Transverse colon (tissue), 4 donors: ENCODE data around the gene C1orf210.
A peak's percentile ranks its signal among the peaks of the same experiment; 100 is the strongest.

Source experiments
- CTCF ChIP-seq, 5 experiments: fragments of 200-600 bp in 3 of 5; fragments of 450-650 bp in 2 of 5; sonication (generic) in 3 of 5; IDR thresholded peaks; 1 replicate in 2 of 5; 2 replicates in 3 of 5; pipeline ENCODE4 v1.5.1; 2016 to 2017; ENCODE audit warnings: antibody characterized with exemption in 5 of 5, inconsistent platforms in 3 of 5, mild to moderate bottlenecking in 2 of 5, moderate library complexity in 1 of 5
- EP300 ChIP-seq: sonication (generic); formaldehyde crosslinking; IDR thresholded peaks from one replicate; pipeline ENCODE4 v1.6.1; 2017; ENCODE audit warnings: antibody characterized with exemption, low read depth
- POLR2AphosphoS5 ChIP-seq, 3 donors: sonication (generic); formaldehyde crosslinking; IDR thresholded peaks; one replicate each; pipeline ENCODE4 v1.6.1; 2016; ENCODE audit warnings: antibody characterized with exemption in 3 of 3

DNA sequence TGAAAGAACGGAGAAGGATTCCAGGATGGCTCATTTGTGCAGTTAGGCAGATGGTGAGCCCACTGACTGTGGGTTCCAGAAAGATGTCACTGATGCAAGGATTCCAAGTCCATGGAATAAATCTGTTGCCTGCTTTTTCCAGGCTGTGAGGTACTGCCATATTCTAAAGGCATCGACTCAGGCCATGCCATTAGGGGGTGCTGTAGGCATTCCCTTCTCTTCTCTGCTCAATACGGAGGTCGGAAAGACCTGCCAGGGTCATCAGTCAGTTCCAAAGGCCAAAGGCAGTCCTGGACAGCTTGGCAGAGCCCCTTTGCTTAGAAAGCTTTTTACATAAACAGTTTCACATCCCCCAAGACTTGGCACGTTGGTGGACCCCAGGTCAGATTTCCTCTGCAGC, 47.3 kb downstream of the C1orf210 start:
- TF ChIP-seq CTCF (IDR thresholded peaks at IDR 0.05) (peak; percentile 55 to 85 (median 64)), EP300 (no peak), POLR2AphosphoS5 (IDR thresholded peaks at IDR 0.05) (peak in 1 of 3 donors; percentile 42)
